Nephron (organoid): Measurements from ENCODE around the gene KRTAP5-4.

ENCODE experiments used
- H3K27ac Mint-ChIP-seq, 3 experiments: 2 replicates each; pipeline ENCODE4 v1.8.0; 2020; ENCODE audit warnings: mixed read lengths in 3 of 3, mild to moderate bottlenecking in 2 of 3, moderate library complexity in 1 of 3
- H3K27me3 Mint-ChIP-seq: 2 replicates; pipeline ENCODE4 v1.8.0; 2021; ENCODE audit warnings: low read depth, mild to moderate bottlenecking, moderate library complexity, mixed read lengths
- H3K36me3 Mint-ChIP-seq: 2 replicates; pipeline ENCODE4 v1.8.0; 2020; ENCODE audit warnings: low read depth, mixed read lengths
- H3K4me1 Mint-ChIP-seq: 2 replicates; pipeline ENCODE4 v1.8.0; 2020; ENCODE audit warnings: mixed read lengths
- H3K4me3 Mint-ChIP-seq, 3 experiments: 2 replicates each; pipeline ENCODE4 v1.8.0; 2020; ENCODE audit warnings: mild to moderate bottlenecking in 3 of 3, mixed read lengths in 3 of 3, moderate library complexity in 2 of 3
- H3K9me3 Mint-ChIP-seq: 2 replicates; pipeline ENCODE4 v1.8.0; 2020; ENCODE audit warnings: mixed read lengths
- TF ChIP-seq, protein P1 (sequence below), 3 experiments: fragments of 200-600 bp; sonication (generic); IDR thresholded peaks; one replicate each; pipeline ENCODE4 v1.5.0; 2021; ENCODE audit warnings: antibody characterized with exemption in 3 of 3; ENCODE audit not compliant: unreplicated experiment in 3 of 3

KRTAP5-4 gene

GRCh38 chr11:1632053-1632714 lies 10.2 kb upstream of the KRTAP5-4 start:
- Mint-ChIP-seq H3K9me3 (no peaks in the 10 kb centered on the region), H3K4me1 (peaks cover 17% of the 10 kb centered on the region), H3K4me3 (no peak overlapping the region), H3K36me3 (no peaks in the 10 kb centered on the region), H3K27me3 (peaks cover 59% of the 10 kb centered on the region), H3K27ac (no peak overlapping the region)
- TF ChIP-seq, protein P1, sequence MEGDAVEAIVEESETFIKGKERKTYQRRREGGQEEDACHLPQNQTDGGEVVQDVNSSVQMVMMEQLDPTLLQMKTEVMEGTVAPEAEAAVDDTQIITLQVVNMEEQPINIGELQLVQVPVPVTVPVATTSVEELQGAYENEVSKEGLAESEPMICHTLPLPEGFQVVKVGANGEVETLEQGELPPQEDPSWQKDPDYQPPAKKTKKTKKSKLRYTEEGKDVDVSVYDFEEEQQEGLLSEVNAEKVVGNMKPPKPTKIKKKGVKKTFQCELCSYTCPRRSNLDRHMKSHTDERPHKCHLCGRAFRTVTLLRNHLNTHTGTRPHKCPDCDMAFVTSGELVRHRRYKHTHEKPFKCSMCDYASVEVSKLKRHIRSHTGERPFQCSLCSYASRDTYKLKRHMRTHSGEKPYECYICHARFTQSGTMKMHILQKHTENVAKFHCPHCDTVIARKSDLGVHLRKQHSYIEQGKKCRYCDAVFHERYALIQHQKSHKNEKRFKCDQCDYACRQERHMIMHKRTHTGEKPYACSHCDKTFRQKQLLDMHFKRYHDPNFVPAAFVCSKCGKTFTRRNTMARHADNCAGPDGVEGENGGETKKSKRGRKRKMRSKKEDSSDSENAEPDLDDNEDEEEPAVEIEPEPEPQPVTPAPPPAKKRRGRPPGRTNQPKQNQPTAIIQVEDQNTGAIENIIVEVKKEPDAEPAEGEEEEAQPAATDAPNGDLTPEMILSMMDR (IDR thresholded peaks at IDR 0.05; ENCODE audit: unreplicated experiment in 3 of 3) = no peak

- H3K4me1 Mint-ChIP-seq = peaks cover 17% of the 10 kb centered on the region
- H3K9me3 Mint-ChIP-seq = no peaks in the 10 kb centered on the region
- TF ChIP-seq, protein P1 (IDR thresholded peaks at IDR 0.05; ENCODE audit: unreplicated experiment in 3 of 3) = no peak
- H3K4me3 Mint-ChIP-seq = no peak overlapping the region
- no peaks in the 10 kb centered on the region for H3K36me3 Mint-ChIP-seq
- no peak overlapping the region for H3K27ac Mint-ChIP-seq
- peaks cover 61% of the 10 kb centered on the region for H3K27me3 Mint-ChIP-seq
Observed at GRCh38 chr11:1631066-1631568, 9.2 kb upstream of the KRTAP5-4 start.

DNA sequence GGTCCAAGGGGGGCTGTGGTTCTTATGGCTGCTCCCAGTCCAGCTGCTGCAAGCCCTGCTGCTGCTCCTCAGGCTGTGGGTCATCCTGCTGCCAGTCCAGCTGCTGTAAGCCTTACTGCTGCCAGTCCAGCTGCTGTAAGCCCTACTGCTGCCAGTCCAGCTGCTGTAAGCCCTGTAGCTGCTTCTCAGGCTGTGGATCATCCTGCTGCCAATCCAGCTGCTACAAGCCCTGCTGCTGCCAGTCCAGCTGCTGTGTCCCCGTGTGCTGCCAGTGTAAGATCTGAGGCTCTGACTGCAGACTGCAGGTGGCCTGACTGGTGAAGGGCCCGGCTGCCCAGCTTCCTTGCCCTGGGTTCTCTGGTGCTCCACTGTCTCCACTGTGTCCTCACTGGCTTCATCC lies 8.3 kb upstream of the KRTAP5-4 start:
- Mint-ChIP-seq H3K27me3 (peaks cover 60% of the 10 kb centered on the region), H3K36me3 (no peaks in the 10 kb centered on the region), H3K4me1 (peaks cover 17% of the 10 kb centered on the region), H3K9me3 (no peaks in the 10 kb centered on the region), H3K4me3 (no peak overlapping the region), H3K27ac (no peak overlapping the region)
- TF ChIP-seq, protein P1 (IDR thresholded peaks at IDR 0.05; ENCODE audit: unreplicated experiment in 3 of 3) = no peak

GRCh38 chr11:1629326-1630185 lies 7.6 kb upstream of the KRTAP5-4 start, which contains the start of gene KRTAP5-5:
Gene KRTAP5-5, plus strand, starts transcription at chr11:1629775. Its CDS starts 66 bp downstream, at chr11:1629841.
- Mint-ChIP-seq H3K27me3 (peaks cover 55% of the 10 kb centered on the region), H3K4me3 (no peak within 1 kb of the TSS), H3K27ac (no peak within 1 kb of the TSS), H3K9me3 (peaks cover 2% of the 10 kb centered on the region), H3K4me1 (peaks cover 17% of the 10 kb centered on the region), H3K36me3 (no peaks in the 10 kb centered on the region)
- TF ChIP-seq, protein P1 (IDR thresholded peaks at IDR 0.05; ENCODE audit: unreplicated experiment in 3 of 3) = no peak

GRCh38 chr11:1628506-1629325 lies 6.8 kb upstream of the KRTAP5-4 start:
- peaks cover 51% of the 10 kb centered on the region for H3K27me3 Mint-ChIP-seq
- H3K4me3 Mint-ChIP-seq = no peak overlapping the region
- H3K27ac Mint-ChIP-seq = no peak overlapping the region
- peaks cover 17% of the 10 kb centered on the region for H3K4me1 Mint-ChIP-seq
- TF ChIP-seq, protein P1 (IDR thresholded peaks at IDR 0.05; ENCODE audit: unreplicated experiment in 3 of 3) = peak; percentile 88 to 96 (median 91)
- H3K36me3 Mint-ChIP-seq = no peaks in the 10 kb centered on the region
- H3K9me3 Mint-ChIP-seq = peaks cover 2% of the 10 kb centered on the region
